Measurements from ENCODE around the gene PYGM.
A peak's percentile ranks its signal among the peaks of the same experiment; 100 is the strongest.

Gene PYGM

DNA sequence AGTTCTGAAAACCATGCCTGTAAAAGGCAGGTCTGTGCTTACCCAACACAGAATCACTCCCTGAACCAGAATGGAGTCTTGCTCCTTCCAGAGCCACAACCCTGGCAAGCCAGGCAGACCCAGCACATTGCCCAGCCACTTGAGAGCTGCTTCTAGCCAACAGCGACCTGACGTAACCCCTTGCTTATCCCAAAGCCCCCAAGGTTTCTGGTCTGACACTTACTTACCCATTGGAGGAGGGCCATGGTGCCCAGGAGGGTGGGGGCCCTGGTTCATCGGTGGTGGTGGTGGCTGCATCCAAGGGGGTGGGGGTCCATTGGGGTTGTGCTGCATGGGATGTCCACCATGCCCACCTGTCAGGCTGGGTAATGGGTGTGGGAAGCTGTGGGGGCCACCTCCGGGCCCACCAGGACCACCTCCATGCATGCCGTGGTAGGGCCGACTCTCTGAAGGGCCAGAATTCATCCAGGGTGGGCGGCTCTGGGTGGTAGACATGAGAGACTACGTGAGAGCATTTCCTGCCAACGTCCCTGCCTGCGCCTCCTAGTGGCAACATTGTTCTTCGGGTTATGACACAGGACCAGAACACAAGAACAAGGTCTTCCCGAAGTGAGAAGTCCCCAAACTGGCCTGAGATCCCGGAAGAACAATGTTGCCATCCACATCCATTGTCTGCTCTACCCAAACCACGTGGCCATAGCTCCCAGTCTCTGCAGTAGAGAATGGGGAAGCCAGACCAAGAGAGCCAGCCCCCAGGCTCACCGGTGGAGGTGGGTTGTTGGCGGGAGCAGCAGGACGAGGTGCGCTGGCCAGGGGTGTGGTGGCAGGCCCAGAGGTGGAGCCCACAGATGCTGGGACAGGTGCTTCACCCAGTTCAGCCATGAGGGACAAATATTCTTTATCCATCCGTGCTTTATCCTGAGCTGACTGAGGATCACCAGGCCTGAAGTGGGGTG, 7.8 kb upstream of the PYGM start:
- DNase-seq (ENCODE audit: low read depth in 2 of 2): peak; percentile 62 to 70

DNA sequence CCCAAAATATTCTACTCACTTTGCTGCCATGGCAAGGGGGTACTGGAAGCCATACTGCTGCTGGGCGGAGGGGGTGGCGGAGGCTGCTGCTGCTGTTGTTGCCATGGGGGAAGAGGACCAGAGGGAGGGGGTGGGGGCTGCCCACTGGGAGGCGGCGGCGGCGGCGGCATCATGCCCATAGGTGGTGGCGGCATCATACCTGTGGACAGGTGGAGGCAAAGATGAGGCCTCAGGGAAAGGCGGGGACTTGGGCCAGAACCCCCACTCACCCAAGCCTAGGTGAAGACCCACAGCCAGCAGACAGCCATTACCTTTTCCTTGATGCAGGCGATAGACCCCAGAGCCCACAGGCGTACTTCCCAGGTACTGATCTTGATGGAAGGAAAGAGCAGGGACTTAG, 7.1 kb upstream of the PYGM start:
- no peak for DNase-seq (ENCODE audit: low read depth in 2 of 2)

DNA sequence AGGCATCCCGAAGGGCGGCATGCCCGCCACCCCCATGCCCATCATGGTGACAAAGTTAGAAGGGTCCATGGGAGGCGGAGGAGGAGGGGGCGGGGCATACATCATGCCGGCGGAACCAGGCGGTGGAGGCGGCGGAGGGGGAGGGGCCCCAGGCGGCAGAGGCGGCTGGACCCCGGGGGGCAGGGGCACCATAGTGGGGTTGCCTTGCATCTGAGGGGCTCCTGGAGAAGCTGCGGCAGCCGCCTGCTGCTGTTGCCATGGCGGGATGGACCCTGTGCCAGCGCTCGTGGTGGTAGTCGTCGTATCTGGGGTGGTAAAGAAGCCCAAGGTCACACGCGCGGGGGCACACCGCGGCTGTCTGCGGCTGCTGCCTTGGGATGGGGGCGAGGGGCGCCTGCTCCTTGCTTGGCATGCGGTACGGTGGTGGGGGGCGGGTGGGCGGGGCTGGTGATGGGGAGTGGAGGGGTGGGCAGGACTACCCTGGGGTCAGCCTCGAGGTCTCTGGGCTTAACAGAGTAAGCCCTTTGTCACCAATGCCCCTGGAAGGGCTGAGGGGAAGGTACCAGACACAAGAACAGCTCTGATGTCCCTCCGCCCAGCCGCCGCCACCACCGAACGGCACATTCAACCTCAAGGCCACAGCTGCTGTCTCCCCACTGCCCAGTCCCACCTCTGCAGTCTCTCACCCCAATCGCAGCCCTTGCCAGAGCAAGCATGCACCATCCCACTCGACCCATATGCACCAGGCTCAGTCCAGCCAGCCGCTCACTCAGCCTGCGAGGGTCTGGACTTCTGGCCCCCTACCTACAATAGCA, 6.3 kb upstream of the PYGM start:
- no peak for DNase-seq (ENCODE audit: low read depth in 2 of 2)

DNA sequence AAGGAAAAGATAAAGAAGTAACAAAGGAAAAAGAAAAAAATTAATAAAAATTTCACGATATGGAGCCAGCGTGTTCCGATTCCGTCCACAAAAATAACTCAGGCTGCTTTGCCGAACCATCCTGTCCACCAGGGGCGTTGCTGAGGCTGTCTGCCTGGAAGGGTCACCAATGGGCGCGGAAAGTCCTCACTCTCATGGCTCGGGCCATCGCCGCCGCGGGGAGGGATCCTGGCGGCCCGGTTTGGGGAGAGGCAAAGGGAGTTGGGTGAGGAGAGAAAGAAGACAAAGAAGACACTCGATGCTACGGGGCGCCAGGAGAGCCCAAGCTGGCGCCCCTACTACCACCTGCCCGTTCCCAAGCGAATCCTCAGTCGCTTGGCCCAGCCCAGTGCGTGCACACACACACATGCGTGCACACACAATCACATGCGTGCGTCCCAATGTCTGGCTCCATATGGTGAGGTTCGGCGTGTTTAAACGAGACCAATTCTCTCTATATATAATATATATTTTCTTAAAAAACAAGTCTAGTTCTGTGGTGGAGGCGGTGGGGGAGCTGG, 5.6 kb upstream of the PYGM start:
- no peak for DNase-seq (ENCODE audit: low read depth in 2 of 2)

DNA sequence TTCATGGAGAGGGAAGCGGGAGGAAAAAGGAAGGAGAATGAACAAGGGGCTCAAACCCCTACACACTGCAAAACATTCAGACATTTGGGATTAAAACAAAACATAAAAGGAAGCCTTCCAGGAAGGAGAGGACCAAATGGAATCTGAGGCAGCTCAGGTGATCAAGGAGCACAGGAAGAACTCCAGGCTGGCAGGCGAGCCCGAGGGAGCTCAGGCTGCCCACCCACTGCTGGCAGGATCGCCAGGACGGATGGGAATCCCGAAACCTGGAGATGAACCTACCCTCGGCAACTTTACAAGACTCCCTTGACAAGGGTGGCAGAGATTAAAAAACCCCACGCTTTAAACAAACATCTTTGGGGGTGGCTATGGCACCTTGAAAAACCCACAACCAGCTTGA, 5.0 kb upstream of the PYGM start:
- DNase-seq (ENCODE audit: low read depth in 2 of 2): no peak

DNA sequence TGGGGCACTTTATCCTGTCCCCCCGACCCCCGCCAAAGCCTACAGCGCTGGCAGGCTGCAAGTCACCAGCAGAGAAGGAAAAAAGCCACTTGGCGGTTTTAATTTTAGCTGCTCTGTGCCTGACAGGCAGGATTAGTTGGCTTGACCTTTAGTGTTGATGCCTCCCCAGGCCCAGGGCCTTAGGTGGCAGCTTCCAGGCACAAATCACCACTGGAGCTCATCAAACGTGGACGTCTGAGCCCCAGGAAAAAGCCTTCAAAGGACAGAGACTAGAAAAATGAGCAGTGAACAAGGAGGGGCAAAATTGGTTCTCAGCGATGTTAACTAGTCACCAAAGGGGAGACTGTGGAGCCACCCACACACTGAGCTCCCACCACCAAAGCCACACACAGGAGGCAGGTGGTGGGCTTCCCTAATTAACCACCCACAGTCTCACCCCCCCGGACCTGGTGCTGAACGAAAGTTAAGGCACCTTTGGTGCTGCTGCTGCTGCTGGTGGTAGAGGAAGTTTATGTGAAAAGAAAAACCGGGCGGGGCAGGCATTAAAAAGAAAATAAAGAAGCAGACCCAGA, 4.4 kb upstream of the PYGM start:
- peak in 1 of 2 donors; percentile 40 for DNase-seq (ENCODE audit: low read depth in 2 of 2)

DNA sequence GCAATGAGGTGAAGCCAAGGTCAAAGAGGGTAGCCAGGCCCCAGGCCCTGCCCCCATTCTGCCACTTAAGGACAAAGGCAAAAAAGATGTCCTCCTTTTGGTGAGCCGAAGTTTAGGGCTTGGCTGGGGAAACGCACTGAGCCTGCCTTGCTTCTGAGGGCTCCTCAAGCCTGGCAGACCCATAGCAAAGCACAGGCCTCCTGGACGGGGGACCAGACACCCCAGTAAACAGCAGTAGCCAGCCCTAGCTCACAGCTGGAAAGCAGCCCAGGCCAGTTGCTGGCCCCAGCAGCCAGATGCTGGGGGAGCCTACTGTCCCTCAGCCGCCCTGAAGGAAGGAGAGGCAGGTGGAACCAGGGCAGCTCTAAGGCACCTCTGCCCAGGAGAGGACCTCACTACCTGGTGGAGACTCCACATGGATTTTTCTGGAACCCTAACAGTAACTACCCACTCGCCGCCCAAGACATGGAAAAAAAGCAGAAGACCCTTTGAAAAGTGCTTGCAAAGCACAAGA, 3.8 kb upstream of the PYGM start:
- DNase-seq (ENCODE audit: low read depth in 2 of 2): no peak

DNA sequence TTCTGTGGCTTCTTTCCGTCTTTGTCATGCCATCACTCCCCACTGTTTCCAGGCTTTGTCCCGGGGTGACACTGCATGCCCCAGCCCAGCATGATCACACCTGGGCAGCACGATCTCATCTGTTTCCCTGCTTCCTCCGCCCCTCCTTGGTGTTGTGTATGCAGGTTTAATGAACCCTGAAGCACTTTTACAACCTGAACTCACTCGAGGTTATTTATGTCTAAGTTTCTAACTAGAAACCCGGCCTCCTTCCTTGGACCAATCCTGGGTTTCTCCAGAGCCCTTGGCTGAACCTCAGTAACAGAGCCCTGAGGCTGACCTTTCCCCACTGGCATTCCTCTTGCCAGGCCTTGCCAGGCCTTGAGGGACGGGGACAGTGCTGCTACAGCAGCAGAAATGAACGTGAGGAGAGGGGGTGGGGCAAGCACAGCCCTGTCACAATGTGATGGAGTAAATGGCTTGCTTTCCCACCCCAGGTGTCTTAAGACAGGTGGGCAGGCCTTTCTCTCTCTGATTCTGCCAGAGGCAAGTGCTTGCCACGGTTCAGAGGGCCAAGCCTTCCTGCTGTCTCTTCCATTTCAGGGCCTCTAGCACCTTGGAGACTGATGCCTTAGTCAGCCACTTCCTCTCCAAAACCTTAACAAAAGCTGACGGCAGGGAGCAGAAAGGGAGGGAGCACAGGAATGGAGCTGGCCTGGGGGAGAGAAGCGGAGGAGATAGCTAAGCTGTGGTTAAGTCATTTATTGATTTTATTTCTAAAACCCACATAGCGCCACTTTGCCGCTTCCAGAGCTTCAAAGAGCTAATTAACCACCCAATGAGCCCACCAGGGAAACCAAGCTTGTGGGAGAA, 3.1 kb upstream of the PYGM start:
- no peak for DNase-seq (ENCODE audit: low read depth in 2 of 2)

DNA sequence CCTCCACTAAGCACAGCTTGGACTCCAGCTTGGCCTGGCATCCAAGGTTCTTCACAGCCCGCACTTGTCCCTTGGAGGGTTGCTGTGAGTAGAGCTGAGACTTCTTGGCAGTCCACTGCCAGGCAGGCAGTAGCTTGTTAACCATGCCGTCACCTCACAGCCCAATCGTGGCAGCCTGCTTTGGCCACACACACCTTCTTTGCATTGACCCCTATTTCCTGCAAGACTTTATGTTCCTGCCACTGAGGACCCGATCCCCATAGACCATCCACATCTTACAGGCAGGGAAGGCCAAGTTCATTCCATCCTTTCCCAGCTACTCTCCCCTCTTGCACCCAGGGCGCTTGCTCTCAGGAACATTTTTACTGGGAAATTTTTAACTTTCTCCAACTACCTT, 2.5 kb upstream of the PYGM start:
- no peak for DNase-seq (ENCODE audit: low read depth in 2 of 2)

DNA sequence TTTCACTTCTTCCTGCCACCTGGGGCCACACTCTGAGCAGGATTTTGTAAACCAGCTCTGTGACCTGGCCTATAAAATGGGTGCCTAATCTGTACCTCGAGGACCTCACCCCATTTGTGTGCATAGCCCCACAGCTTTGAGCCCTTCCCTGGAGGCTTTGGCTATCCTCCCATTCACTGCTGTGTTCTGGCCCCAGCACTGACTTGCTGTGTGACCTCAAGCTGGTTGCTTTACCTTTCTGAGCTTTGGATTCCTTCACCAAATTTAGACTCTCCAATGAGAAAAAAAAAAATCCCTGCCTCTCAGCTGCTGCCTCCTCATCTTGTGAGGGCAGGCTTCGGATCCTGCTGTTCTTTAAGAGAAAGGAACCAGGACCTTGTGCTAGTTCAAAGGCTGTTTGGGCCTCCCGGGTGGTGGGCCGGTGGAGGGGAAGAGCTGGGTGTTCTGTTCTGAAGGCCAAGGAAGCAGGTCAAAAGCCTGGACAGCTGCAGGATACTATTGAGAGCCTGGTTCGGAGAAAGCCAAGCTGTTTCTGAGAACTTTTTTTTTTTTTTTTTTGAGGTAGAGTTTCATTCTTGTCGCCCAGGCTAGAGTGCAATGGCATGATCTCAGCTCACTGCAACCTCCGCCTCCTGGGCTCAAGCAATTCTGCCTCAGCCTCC, 1.1 kb upstream of the PYGM start:
- no peak for DNase-seq (ENCODE audit: low read depth in 2 of 2)

DNA sequence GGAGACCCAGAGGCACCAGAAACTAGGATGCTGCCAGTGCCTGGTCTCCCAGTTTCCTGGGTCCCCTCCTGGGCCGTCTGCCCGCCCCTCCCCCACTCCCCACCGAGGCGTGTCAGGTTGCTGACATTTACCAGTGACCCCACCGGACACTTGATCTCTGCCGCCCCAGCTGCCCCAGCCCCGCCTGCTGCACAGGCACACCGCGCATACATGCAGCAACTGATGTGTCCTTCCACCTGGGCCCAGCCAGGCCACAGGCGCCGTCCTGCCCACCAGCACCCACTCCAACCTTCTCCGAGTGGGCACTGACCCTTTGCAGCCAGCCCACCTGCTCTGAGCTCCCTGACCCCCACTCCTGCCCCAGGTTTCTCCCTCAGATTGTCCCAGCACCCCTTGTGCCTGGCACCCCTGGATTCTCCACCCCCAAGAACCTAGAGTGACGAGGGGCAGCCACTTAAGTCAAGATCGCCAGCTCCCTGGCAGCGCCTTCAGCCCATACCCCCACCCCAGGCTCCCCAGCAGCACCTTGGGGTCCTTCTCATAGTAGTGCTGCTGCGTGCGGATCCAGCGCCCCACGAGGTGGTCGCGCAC, 548 bp downstream of the PYGM start:
- no peak for DNase-seq (ENCODE audit: low read depth in 2 of 2)

DNA sequence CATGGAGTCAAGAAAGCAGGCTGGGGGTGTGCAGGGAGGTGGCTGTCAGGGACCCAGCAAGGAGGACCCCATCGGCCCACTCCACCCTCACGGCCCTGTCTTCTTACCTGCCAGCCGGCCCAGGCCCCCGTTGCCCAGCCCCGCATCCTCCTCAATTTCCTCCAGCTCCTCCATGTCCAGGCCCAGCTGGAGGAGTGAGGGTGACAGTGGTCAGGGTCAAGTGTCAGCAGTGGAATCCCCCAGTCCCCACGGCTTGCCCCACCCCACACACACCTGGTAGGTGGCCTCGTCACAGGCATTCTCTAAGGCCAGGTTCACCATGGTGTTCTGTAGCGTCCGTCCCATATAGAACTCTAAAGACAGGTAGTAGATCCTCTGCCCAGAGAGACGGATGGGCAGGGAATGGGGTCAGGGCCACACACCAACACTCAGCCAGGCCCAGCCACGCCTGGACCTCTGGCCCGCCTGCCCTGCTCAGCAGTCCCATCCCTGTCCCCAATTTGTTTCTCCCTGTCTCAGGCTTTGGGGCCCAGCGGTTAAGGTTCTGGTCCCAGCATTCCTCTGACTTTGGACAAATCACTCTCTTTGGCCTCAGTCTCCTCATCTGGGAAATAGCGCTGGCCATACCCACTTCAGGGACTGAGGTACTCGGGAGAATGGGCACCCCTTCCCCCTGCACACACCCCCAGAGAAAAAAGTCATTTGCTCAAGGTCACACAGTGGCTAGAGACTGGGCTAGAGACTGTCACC, 1.3 kb downstream of the PYGM start:
- DNase-seq (ENCODE audit: low read depth in 2 of 2): no peak

DNA sequence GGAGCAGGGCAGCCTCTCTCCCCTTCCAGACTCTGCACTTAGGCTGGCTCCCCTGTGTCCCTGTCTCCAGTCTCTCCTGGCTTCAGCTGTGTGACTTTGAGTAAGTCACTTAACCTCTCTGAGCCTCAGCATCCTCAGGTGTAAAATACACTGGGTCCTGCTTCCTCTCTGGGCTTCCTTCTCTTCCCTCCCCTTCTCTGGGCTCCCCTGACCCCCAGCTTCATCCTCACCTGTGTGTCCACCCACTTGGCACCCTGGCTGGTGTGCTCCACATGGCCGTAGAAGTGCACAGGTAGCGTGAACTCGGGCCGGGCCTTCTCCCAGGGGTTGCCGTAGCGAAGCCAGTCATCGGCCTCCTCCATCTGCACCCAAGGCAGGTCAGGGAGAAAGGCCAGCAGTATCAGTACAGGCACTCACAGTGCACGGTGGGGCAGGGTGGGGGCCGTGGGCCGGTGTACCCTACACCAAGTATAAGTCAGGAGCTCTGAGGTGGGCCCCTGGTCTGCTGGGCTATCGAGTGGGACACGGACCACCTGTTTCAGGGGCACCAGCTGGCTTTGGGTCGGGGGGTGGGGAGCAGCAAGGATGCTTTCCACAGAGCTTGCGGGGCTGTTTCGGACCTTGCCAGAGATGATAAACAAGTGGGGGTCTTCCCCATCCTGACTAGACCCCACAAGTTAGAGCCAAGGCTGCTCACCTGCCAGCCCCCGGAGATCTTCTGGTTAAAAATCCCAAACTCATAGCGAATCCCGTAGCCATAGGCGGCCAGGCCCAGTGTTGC, 2.0 kb downstream of the PYGM start:
- no peak for DNase-seq (ENCODE audit: low read depth in 2 of 2)

DNA sequence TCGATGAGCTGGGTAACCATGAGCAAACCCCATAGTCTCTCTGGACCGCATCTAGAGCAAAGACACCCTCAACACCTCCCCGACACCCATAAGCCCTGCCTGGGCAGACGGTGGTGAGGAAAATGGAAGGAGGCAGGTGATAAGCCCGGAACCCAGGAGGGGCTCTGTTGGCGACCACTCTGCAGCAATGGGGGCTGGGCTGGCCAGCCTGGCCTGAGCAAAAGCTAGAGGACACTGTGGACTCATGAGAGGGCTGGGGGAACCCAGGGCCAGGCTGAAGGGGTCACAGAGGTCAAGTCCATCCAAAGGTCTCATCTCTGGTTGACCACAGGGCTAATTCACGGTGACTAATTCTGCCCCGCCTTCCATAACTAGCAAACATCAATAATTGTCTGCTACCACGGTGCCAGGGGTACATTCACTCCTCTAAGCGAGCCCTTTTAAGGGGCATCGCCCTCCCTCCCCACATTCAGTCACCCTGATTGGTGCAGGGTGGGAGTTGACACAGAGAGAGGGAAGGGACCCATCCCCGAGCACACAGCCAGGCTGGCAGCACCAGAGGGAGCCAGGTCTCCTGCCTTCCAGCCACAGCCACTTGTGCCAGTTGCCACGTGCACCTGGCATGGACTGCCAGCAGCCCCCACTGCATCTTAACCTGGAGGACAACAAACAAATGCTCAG, 4.0 kb downstream of the PYGM start:
- no peak for DNase-seq (ENCODE audit: low read depth in 2 of 2)

DNA sequence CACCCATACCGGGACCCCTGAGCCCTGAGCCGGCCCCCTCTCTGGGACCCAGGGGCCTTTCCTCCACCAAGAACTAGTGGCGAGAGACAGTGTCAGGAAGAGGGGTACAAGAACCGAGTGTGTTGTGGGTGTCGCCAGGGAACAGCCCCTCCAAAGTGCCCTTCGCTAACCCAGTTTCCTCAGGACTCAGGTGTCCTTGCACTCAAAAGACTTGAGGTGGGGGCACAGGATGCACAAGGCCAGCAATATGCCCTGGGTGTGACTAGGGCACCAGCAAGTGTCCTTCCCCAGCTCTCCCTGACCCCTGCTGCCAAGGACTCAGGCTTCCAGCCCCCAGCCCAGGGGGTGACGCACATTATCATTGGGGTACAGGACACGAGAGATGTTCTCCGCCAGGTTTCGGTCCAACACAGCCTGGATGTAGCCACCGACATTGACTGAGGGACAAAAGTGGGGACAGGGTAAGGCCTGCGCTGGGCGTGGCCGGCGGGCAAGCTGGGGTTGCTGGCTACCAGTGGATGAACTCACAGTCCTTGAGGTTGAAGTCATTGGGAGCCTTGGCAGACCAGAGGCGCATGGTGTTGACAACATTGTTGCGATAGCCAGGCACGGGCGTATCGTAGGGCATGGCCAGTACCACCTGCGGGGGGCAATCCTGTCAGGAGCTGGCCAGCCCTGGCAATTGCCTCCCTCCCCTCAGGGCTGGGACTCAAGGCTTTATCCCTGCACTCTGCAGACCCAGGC, 4.7 kb downstream of the PYGM start:
- DNase-seq (ENCODE audit: low read depth in 2 of 2): no peak

DNA sequence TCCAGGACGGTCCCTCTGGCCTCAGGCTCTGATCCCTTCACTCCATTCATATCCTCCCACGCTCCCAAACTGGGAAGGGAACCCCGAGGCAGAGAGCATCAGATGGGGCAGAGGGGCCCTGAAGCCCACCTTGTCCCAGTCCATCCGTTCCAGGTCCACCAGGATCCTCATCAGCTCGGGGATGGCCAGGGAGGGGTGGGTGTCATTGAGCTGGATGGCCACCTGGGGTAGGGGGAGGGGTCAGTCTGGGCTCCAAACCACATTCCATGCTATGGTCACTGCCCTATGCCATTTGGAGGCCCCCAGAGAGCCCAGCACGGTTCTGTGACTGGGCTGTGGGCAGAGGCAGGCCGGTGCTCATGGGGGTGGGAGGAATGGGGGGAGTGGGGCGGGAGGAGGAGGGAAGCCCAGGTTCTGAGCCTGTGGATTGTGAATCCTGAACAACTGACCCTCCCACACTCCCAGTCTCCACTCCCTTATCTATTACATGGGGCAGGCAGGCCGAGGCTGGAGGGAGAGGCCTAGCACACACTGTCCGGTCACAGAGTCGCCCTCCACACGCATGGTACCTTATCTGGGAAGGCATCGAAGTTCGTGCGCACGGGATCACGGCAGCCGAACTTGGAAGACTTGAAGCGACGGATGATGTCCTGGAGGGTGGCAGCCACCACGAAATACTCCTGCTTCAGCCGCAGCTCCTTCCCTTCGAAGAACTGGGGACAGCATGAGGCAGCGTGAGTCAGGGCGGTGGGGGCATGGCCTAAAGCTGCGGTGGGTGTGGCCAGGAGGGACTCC, 5.5 kb downstream of the PYGM start:
- DNase-seq (ENCODE audit: low read depth in 2 of 2): no peak
